Activated CD8-positive, alpha-beta T cell treated with anti-CD3 and anti-CD28 coated beads, Interleukin-2, amount 10 ng/mL, durations not matched to agents 7 days and 5 days (primary cell): ENCODE results near the gene DTD1. TPM values are rescaled to one million over a fixed set of nuclear protein-coding genes. Genes with fewer than 3 reads are reported as not detected.

Source experiments
- ATAC-seq: fragments of 150-1000 bp; cut with Tn5 transposase; one replicate; pipeline ENCODE4 v1.10.0; 2021; ENCODE audit warnings: moderate library complexity
- CTCF ChIA-PET: fragments of 350-600 bp; sonication (Branson Sonifier 250); formaldehyde crosslinking; loops from one replicate; lab custom pipeline; 2021; ENCODE audit warnings: antibody characterized with exemption; lab: Charles Lee
- POLR2A ChIA-PET: fragments of 350-600 bp; sonication (Branson Sonifier 250); formaldehyde crosslinking; loops from one replicate; lab custom pipeline; 2021; ENCODE audit warnings: antibody characterized with exemption; lab: Charles Lee
- DNase-seq: peaks from one replicate; pipeline ENCODE4 v3.0.0-alpha.2; 2020
- H3K27ac Mint-ChIP-seq: one replicate; pipeline ENCODE4 v1.8.0; 2021; ENCODE audit warnings: mild to moderate bottlenecking, mixed read lengths
- H3K27me3 Mint-ChIP-seq: one replicate; pipeline ENCODE4 v1.8.0; 2021; ENCODE audit warnings: low read depth, mixed read lengths
- H3K36me3 Mint-ChIP-seq: one replicate; pipeline ENCODE4 v1.8.0; 2021; ENCODE audit warnings: low read depth, mixed read lengths
- H3K4me1 Mint-ChIP-seq: one replicate; pipeline ENCODE4 v1.8.0; 2021; ENCODE audit warnings: low read depth, mixed read lengths
- H3K4me3 Mint-ChIP-seq: one replicate; pipeline ENCODE4 v1.8.0; 2021; ENCODE audit warnings: mild to moderate bottlenecking, mixed read lengths
- H3K9me3 Mint-ChIP-seq: one replicate; pipeline ENCODE4 v1.8.0; 2022; ENCODE audit warnings: mixed read lengths; ENCODE audit not compliant: insufficient read depth
- total RNA-seq, 2 experiments: library from RNA; stranded (reverse); gene quantifications; one replicate each; pipeline ENCODE4 v1.2.3, GENCODE V29; 2021

Gene DTD1
- total RNA-seq, 2 experiments from 2014 or later: 25.9 to 28.5 TPM

DNA sequence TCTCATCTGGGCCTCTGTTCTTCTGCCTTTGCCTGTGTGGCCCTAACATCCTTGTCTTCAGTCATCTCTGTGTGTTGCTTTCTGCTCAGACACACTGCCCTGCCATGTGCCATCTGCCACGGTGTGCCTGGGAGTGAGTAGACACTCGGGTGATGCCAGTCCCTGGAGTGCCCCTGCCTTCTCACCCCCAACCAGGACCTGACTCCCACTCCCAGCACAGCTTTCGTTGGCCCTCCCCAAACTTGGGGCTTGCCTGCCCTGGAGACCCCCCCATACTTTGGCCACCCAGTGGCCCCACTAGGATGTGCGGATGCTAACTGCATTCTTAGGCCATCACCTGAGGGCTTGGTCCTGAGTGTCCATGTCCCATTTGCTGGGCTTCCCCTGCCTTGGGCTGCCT is 149.3 kb downstream of the DTD1 start:
- ATAC-seq: no peak
- Mint-ChIP-seq H3K4me1 (peaks cover 2% of the 10 kb centered on the region), H3K4me3 (no peak overlapping the region)

DNA sequence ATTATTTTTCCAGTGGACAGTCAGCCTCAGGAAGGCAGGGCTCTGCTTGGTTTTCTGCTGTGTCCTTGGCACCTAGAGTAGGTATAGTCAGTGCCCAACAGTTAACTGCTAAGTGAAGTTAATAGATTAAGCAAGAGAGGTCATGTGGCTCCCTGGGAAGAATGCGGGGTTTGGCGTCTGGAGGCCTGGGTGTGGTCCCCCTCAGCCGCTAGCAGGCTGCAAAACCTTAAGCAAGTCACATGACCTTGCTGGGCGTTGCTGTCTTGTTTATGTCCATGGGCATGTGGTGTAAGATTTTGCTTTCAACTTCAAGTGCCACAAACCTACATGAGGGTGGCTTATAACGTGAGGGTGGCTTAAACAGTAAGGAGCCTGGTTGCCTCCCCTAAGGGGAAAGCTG is 150.2 kb downstream of the DTD1 start:
- DNase-seq: peak; percentile 38
- peaks cover 2% of the 10 kb centered on the region for H3K4me1 Mint-ChIP-seq

More for the DNA sequence above, 149.3 kb downstream of the DTD1 start:
- Mint-ChIP-seq H3K9me3 (no peaks in the 10 kb centered on the region), H3K27ac (no peak overlapping the region), H3K36me3 (peaks cover 2% of the 10 kb centered on the region), H3K27me3 (no peaks in the 10 kb centered on the region)
- ChIA-PET CTCF (no interaction called here), POLR2A (no interaction called here)
- DNase-seq: no peak

DNA sequence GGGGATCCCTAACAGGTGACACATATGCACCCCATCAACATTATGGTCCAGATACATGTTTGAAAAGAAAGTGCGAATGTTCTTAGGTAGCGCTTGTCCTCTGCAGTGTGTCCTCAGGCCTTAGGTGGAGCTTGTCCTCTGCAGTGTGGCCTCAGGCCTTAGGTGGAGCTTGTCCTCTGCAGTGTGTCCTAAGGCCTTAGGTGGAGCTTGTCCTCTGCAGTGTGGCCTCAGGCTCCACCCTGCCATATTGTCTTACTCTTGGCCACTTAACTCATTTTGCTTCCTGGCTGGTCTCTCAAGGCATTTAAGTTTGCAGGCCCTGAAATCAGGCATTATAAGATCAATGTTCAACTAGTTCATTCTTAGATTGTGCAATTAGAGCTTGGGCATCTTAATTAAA is 151.0 kb downstream of the DTD1 start:
- ChIA-PET POLR2A (interaction anchor here (0.7 kb wide), 1 partner anchor 304 kb away, joined by 3 read pairs; no protein-coding TSS in a partner anchor), CTCF (interaction anchor here (0.7 to 0.9 kb wide), 2 partner anchors 15 to 411 kb away, joined by 3 read pairs; no protein-coding TSS in a partner anchor)
- no peak for ATAC-seq
- DNase-seq: no peak
- H3K4me1 Mint-ChIP-seq: peaks cover 2% of the 10 kb centered on the region
- H3K4me3 Mint-ChIP-seq: no peak overlapping the region
- H3K36me3 Mint-ChIP-seq: peaks cover 2% of the 10 kb centered on the region
- no peak overlapping the region for H3K27ac Mint-ChIP-seq
- H3K9me3 Mint-ChIP-seq: no peaks in the 10 kb centered on the region
- no peaks in the 10 kb centered on the region for H3K27me3 Mint-ChIP-seq

More for the DNA sequence above, 150.2 kb downstream of the DTD1 start:
- Mint-ChIP-seq H3K4me3 (no peak overlapping the region), H3K9me3 (no peaks in the 10 kb centered on the region), H3K36me3 (peaks cover 2% of the 10 kb centered on the region), H3K27me3 (no peaks in the 10 kb centered on the region), H3K27ac (peak overlapping the region; percentile 40)
- ChIA-PET POLR2A (no interaction called here), CTCF (interaction anchor here (0.9 kb wide), 1 partner anchor 15 kb away, joined by 3 read pairs; no protein-coding TSS in a partner anchor)
- peak; percentile 61 for ATAC-seq

DNA sequence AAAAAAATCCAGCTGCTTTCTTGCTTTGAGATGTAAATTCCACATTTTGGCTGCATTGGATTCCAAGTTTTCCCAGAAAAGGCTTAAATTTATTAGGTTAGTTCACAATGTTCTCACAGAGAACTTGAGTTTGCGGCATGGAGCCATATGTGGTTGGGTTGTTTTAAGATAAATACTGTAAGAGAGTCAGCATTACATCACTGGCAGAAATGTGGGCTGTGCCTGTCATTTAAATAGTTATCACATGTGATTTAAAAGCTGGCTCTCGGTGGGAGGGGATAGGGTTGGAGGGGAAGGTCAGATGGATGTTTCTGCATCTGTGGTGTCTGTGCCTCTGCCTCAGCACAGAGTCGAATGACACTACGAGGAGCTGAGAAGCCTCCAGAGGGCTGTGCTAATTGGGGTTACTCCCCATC is 151.9 kb downstream of the DTD1 start:
- Mint-ChIP-seq H3K27me3 (no peaks in the 10 kb centered on the region), H3K4me1 (peaks cover 2% of the 10 kb centered on the region), H3K36me3 (peaks cover 2% of the 10 kb centered on the region), H3K9me3 (no peaks in the 10 kb centered on the region), H3K27ac (no peak overlapping the region), H3K4me3 (no peak overlapping the region)
- ATAC-seq (no peak), DNase-seq (no peak)
- ChIA-PET CTCF (no interaction called here), POLR2A (no interaction called here)

DNA sequence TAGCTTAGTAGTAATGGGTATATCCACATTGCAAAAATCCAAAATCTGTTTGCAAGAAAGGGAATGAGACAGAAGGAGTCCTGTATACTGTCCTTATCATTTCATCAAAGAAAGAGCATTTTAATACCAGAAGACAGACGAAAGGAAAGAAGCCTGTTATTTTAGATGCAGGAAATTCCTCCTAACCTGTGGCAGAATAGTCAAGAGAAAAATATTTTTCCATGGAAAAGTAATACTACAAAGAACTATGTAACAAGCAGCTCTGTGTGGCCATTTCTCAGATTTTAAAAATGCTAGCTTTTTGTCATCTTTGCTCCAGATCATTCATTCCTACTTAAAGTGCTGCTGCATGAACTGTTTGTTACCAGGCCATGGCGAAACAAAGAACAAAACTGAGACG is 152.9 kb downstream of the DTD1 start:
- no peak overlapping the region for H3K27ac Mint-ChIP-seq
- H3K4me1 Mint-ChIP-seq: peaks cover 2% of the 10 kb centered on the region
- H3K4me3 Mint-ChIP-seq: no peak overlapping the region
- POLR2A ChIA-PET: interaction anchor here (1.2 kb wide), 1 partner anchor 48 kb away, joined by 3 read pairs; no protein-coding TSS in a partner anchor
- peaks cover 6% of the 10 kb centered on the region for H3K36me3 Mint-ChIP-seq
- H3K27me3 Mint-ChIP-seq: no peaks in the 10 kb centered on the region
- no peaks in the 10 kb centered on the region for H3K9me3 Mint-ChIP-seq
- DNase-seq (no peak), ATAC-seq (no peak)
- CTCF ChIA-PET: no interaction called here

DNA sequence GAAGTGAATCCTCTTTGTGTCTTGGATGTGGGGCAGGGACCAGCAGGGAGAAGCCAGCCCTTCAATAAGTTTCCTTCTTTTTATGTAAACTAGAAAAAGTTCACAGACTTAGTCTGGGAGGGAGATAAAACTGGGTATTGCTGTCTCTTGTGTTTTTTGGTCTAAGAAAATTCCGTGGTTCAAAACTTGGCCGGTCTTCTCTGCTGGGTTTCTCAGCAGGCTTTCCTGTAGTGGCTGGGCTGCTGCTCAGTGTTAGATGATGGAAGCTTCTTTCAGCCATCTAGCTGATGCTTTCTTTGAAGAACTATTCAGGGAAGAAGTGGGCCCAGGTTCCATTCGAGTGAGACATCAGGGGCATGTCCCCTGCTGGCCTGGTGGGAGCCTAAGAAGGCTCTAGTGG is 155.0 kb downstream of the DTD1 start:
- H3K9me3 Mint-ChIP-seq: no peaks in the 10 kb centered on the region
- peaks cover 4% of the 10 kb centered on the region for H3K36me3 Mint-ChIP-seq
- H3K4me3 Mint-ChIP-seq: no peak overlapping the region
- DNase-seq (no peak), ATAC-seq (no peak)
- no peak overlapping the region for H3K27ac Mint-ChIP-seq
- ChIA-PET POLR2A (no interaction called here), CTCF (no interaction called here)
- H3K27me3 Mint-ChIP-seq: no peaks in the 10 kb centered on the region
- H3K4me1 Mint-ChIP-seq: peaks cover 2% of the 10 kb centered on the region

DNA sequence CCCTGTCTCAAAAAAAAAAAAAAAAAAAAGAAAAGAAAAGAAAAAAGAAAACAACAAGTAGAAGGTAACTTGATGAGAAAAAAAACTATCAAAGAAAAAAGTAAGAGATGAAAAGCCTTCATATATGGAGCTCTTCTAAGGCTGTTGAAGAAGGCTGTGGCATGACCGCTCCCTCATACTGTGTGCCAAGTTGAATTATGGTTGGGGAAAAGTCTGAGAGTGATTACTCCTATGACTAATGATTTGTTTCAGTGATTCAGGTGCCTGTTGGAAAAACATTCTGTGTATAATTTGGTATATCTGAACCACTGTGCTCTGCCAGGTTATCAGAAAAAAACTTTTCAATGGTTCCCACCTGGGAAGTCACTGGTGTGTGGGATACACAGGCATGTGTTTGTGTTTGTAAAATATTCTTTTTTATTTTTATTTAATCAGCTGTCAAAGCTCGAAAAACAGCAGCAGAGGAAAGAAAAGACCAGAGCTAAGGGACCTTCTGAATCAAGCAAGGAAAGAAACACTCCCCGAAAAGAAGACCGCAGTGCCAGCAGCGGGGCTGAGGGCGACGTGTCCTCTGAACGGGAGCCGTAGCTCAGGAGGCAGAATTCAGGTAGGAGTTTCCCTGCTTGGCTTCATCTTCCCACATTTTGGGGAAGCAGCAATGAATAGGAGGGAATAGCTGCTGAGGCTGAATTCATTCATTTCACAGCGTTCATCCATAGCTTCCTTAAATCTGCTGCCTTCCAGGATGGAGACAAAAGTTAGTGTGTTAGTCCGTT is 156.0 kb downstream of the DTD1 start:
- no peak for ATAC-seq
- CTCF ChIA-PET: no interaction called here
- DNase-seq: no peak

DNA sequence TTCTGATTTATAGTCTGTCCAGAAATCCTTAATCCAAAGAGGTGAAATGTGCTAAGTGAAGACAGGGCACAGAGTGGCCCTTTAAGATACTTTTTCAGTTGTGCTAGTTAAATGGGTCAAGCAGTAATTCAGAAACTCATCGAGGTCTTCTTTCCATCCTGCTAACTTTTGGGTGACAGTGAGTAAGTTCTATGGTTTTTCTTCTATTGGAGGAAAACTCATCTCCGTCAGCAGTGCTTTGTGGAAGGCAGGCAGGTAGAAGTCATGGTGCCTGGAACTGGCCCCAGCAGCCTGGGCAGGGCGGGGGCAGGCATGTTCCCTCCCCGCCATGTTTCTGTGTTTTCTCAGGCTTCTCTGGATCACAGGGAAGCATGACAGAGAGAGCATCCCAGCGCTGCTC is 159.2 kb downstream of the DTD1 start:
- DNase-seq: no peak
- ChIA-PET POLR2A (no interaction called here), CTCF (no interaction called here)
- Mint-ChIP-seq H3K4me1 (no peaks in the 10 kb centered on the region), H3K4me3 (no peak overlapping the region), H3K27me3 (no peaks in the 10 kb centered on the region), H3K27ac (no peak overlapping the region), H3K36me3 (peaks cover 4% of the 10 kb centered on the region), H3K9me3 (no peaks in the 10 kb centered on the region)
- ATAC-seq: no peak

More for the DNA sequence above, 156.0 kb downstream of the DTD1 start:
- Mint-ChIP-seq H3K27ac (no peak overlapping the region), H3K36me3 (peaks cover 4% of the 10 kb centered on the region), H3K9me3 (no peaks in the 10 kb centered on the region), H3K4me1 (no peaks in the 10 kb centered on the region), H3K27me3 (no peaks in the 10 kb centered on the region), H3K4me3 (no peak overlapping the region)
- POLR2A ChIA-PET: no interaction called here

DNA sequence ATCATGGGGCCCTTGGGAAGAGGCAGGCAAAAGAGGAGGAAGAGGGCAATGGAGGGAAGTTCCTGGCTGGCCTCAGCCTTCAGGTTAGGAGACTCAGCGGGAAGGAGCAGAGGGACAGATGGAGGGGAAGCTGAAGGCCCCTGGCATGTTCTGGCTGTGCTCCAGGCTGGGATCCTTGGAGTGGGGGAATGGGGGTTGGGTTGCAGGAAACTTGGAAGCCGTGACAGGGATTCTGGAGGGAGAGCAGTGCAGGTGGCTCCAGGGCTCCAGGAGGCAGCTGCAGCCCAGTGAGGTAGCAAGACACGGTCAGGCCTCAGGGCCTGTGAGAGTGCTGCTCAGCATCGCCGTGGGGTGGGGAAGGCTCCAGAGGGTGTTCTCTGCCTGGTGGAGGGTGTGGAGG is 161.1 kb downstream of the DTD1 start:
- ATAC-seq (no peak), DNase-seq (no peak)
- Mint-ChIP-seq H3K36me3 (peaks cover 4% of the 10 kb centered on the region), H3K4me3 (no peak overlapping the region), H3K27ac (no peak overlapping the region), H3K4me1 (peaks cover under 1% of the 10 kb centered on the region), H3K27me3 (no peaks in the 10 kb centered on the region), H3K9me3 (no peaks in the 10 kb centered on the region)
- ChIA-PET CTCF (no interaction called here), POLR2A (no interaction called here)

DNA sequence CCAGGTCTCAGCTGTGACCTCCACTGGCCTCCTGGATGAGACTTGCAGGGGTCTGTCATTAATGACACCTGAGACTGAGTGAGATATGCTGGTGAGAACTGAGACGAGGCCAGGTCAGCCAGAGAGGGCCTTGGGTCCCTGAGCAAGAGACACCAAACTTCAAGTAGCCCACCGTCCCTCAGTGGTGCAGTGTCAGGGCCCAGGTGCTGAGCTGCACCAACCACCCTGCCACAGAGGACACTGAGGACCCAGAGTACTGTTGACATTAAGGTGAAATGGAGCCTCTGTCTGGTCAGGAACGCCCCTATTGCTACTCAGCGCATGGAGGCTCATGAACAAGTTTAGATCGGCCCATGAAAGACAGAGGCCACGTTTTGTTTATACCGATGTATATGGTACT is 161.7 kb downstream of the DTD1 start:
- H3K4me3 Mint-ChIP-seq: no peak overlapping the region
- POLR2A ChIA-PET: no interaction called here
- CTCF ChIA-PET: no interaction called here
- ATAC-seq (no peak), DNase-seq (no peak)
- H3K9me3 Mint-ChIP-seq: no peaks in the 10 kb centered on the region
- H3K36me3 Mint-ChIP-seq: peaks cover 4% of the 10 kb centered on the region
- peaks cover 2% of the 10 kb centered on the region for H3K4me1 Mint-ChIP-seq
- no peak overlapping the region for H3K27ac Mint-ChIP-seq
- H3K27me3 Mint-ChIP-seq: no peaks in the 10 kb centered on the region

DNA sequence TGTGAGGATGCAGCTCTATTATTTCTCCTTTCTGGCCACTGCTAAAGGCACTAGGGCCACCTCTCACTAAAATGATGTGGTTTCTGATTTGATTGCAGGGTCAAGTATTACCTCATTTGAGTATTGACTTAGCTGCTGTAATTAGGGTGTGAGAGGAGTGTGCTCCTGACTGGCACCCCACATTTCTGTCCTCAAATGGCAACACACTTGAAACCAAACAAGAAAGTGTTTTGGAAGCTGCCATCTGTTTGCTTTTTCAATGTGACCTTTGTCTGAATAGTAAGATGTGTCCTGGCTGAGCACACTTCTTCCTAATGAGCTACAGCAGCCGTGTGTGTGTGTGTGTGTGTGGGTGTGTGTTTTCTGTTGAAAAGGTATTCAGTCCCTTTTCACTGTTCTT is 162.9 kb downstream of the DTD1 start:
- ChIA-PET CTCF (no interaction called here), POLR2A (no interaction called here)
- Mint-ChIP-seq H3K36me3 (no peaks in the 10 kb centered on the region), H3K9me3 (no peaks in the 10 kb centered on the region), H3K27ac (no peak overlapping the region), H3K4me1 (peaks cover 2% of the 10 kb centered on the region), H3K27me3 (no peaks in the 10 kb centered on the region), H3K4me3 (no peak overlapping the region)
- ATAC-seq (no peak), DNase-seq (no peak)

DNA sequence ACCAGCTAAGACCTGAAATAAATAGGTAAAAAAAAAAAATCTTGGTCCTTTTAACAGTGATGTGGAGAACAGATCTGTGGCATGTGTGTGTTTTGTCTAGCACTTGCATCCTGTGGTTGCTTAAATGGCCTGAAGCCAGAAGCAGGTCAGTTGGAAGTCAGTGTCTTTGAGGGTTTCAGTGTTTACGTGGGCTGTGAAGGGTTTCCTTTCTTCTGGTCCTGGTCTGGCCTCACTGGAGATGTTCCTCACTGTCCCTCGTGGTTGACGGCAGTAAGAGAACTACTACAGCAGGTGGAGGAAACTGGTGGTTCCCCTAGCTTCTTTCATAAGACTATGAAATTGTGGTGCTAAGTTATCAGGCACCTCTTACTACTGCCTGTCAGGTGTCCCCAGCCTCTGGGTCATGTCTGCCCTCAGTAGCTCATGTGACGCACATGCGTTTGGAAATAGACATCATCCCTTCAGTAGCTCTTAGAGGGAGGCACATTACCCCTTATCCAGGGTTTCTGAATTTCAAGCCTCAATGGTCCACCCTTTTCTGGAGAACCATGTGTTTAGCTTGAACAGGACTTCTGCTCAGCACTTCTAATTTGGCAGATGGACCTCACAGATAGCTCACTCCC is 166.3 kb downstream of the DTD1 start:
- no peak for ATAC-seq
- H3K36me3 Mint-ChIP-seq: no peaks in the 10 kb centered on the region
- H3K27me3 Mint-ChIP-seq: no peaks in the 10 kb centered on the region
- peaks cover 2% of the 10 kb centered on the region for H3K4me1 Mint-ChIP-seq
- no peak overlapping the region for H3K4me3 Mint-ChIP-seq
- no peaks in the 10 kb centered on the region for H3K9me3 Mint-ChIP-seq
- no peak overlapping the region for H3K27ac Mint-ChIP-seq
- ChIA-PET POLR2A (no interaction called here), CTCF (interaction anchor here (0.7 kb wide), 1 partner anchor 16 kb away, joined by 3 read pairs; no protein-coding TSS in a partner anchor)
- DNase-seq: no peak
